HEK293 (cell line): ENCODE measurements around the gene MBP.

Experiments used
- CTCF ChIA-PET: fragments of 350-600 bp; formaldehyde crosslinking; extraction: SDS; loops from one replicate; lab custom pipeline; 2021; ENCODE audit warnings: antibody characterized with exemption; lab: Yijun Ruan, JAX
- POLR2A ChIA-PET: fragments of 300-600 bp; formaldehyde crosslinking; extraction: SDS; loops from one replicate; lab custom pipeline; 2020; ENCODE audit warnings: antibody characterized with exemption, inconsistent platforms; lab: Yijun Ruan, JAX
- H3K27ac ChIP-seq: fragments of 200-500 bp; sonication (Bioruptor generic); 2 replicates; pipeline ENCODE4 v1.5.1; 2014; ENCODE audit warnings: low read depth, low read length, control low read depth, inconsistent platforms; ENCODE audit errors: extremely low read depth
- H3K36me3 ChIP-seq, 2 experiments: fragments of 200-500 bp in 1 of 2; sonication (Bioruptor generic) in 1 of 2; 1 replicate in 1 of 2; 2 replicates in 1 of 2; pipeline ENCODE4 v1.5.1; 2014 to 2017; ENCODE audit warnings: inconsistent platforms in 2 of 2, low read length in 2 of 2; ENCODE audit not compliant: control insufficient read depth in 2 of 2, insufficient read depth in 1 of 2
- H3K4me1 ChIP-seq: fragments of 200-500 bp; sonication (Bioruptor generic); 2 replicates; pipeline ENCODE4 v1.5.1; 2014; ENCODE audit warnings: mild to moderate bottlenecking, low read length, inconsistent platforms; ENCODE audit not compliant: control insufficient read depth, insufficient read depth
- H3K4me3 ChIP-seq: 2 replicates; pipeline ENCODE4 v1.5.1; 2011; ENCODE audit warnings: low read depth, mild to moderate bottlenecking, control low read depth, low read length, moderate library complexity
- H3K9me3 ChIP-seq: fragments of 200-500 bp; sonication (Bioruptor generic); 2 replicates; pipeline ENCODE4 v1.5.1; 2014; ENCODE audit warnings: low read depth, low read length, inconsistent platforms; ENCODE audit not compliant: control insufficient read depth, insufficient read depth
- ATF2 ChIP-seq: fragments of 450-650 bp; formaldehyde crosslinking; IDR thresholded peaks from 2 replicates; pipeline ENCODE4 v1.5.1; 2016; ENCODE audit warnings: missing biosample characterization, missing genetic modification characterization, low read depth
- CTCF ChIP-seq: fragments of 450-650 bp; formaldehyde crosslinking; IDR thresholded peaks from 2 replicates; pipeline ENCODE4 v1.5.1; 2016; ENCODE audit warnings: missing biosample characterization, missing genetic modification characterization
- REST ChIP-seq: fragments of 450-650 bp; formaldehyde crosslinking; IDR thresholded peaks from 2 replicates; pipeline ENCODE4 v1.5.1; 2016; ENCODE audit warnings: missing biosample characterization, missing genetic modification characterization
- TCF7L2 ChIP-seq: IDR thresholded peaks from 2 replicates; pipeline ENCODE4 v1.6.1; 2011; ENCODE audit warnings: low read depth, mild to moderate bottlenecking, inconsistent platforms, low read length, moderate library complexity, borderline replicate concordance
- ZFP69B ChIP-seq: fragments of 450-650 bp; formaldehyde crosslinking; IDR thresholded peaks from 2 replicates; pipeline ENCODE4 v1.5.1; 2016; ENCODE audit warnings: missing biosample characterization, missing genetic modification characterization
- ZNF132 ChIP-seq: fragments of 450-650 bp; formaldehyde crosslinking; IDR thresholded peaks from 2 replicates; pipeline ENCODE4 v1.5.1; 2017; ENCODE audit warnings: missing biosample characterization, missing genetic modification characterization, borderline replicate concordance
- ZNF16 ChIP-seq: fragments of 450-650 bp; formaldehyde crosslinking; IDR thresholded peaks from 2 replicates; pipeline ENCODE4 v1.5.1; 2016; ENCODE audit warnings: low read depth, missing biosample characterization, missing genetic modification characterization
- ZNF184 ChIP-seq: fragments of 450-650 bp; IDR thresholded peaks from 2 replicates; pipeline ENCODE4 v1.5.1; 2018; ENCODE audit warnings: missing biosample characterization, mild to moderate bottlenecking, missing genetic modification characterization
- ZNF202 ChIP-seq: fragments of 450-650 bp; formaldehyde crosslinking; IDR thresholded peaks from 2 replicates; pipeline ENCODE4 v1.5.1; 2016; ENCODE audit warnings: missing biosample characterization, missing genetic modification characterization, borderline replicate concordance
- ZNF341 ChIP-seq: fragments of 450-650 bp; formaldehyde crosslinking; IDR thresholded peaks from 2 replicates; pipeline ENCODE4; 2016; ENCODE audit warnings: low read depth, missing biosample characterization, missing genetic modification characterization
- ZNF426 ChIP-seq: fragments of 450-650 bp; formaldehyde crosslinking; IDR thresholded peaks from 2 replicates; pipeline ENCODE4 v1.5.1; 2017; ENCODE audit warnings: missing biosample characterization, missing genetic modification characterization, mild to moderate bottlenecking, inconsistent platforms, moderate library complexity
- ZNF585B ChIP-seq: fragments of 450-650 bp; formaldehyde crosslinking; IDR thresholded peaks from 2 replicates; pipeline ENCODE4 v1.5.1; 2016; ENCODE audit warnings: missing biosample characterization, missing genetic modification characterization
- ZNF658 ChIP-seq: fragments of 450-650 bp; formaldehyde crosslinking; IDR thresholded peaks from 2 replicates; pipeline ENCODE4; 2016; ENCODE audit warnings: missing biosample characterization, missing genetic modification characterization
- ZNF837 ChIP-seq: fragments of 450-650 bp; formaldehyde crosslinking; IDR thresholded peaks from 2 replicates; pipeline ENCODE4 v1.5.1; 2016; ENCODE audit warnings: missing biosample characterization, missing genetic modification characterization
- TF ChIP-seq, protein P1 (sequence below): fragments of 450-650 bp; formaldehyde crosslinking; IDR thresholded peaks from 2 replicates; pipeline ENCODE4 v1.5.1; 2016; ENCODE audit warnings: missing biosample characterization, missing genetic modification characterization

Gene MBP

DNA sequence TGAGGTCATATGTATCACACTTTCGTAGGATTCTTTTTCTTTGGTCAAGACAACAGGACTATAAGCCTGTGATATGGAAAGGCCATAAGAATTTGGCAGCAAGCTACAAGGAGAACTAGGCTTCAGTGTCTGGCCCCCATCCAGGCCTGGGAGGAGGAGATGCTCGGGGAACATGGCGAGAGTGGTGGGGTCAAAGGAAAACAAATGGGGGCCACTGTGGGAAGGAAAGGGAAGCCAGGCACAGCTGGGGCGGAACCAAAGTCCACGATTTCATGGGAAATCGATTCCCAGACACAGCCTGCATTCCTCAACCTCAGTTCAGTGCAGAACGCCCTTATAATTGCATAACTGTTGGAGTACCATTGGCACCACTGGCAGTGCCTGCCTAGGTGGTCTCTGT, 58.2 kb downstream of the MBP start:
- Histone ChIP-seq H3K4me3 (no peak overlapping the region), H3K9me3 (no peaks in the 10 kb centered on the region), H3K36me3 (no peaks in the 10 kb centered on the region), H3K27ac (no peak overlapping the region), H3K4me1 (no peaks in the 10 kb centered on the region)
- ChIA-PET POLR2A (no interaction called here), CTCF (no interaction called here)
- TF ChIP-seq ZNF16 (tag by site-specific recombination) (no peak), ZNF658 (tag by site-specific recombination) (no peak), ZNF426 (tag by site-specific recombination) (no peak), ZNF184 (tag by site-specific recombination) (no peak), CTCF (tag by site-specific recombination) (no peak), ZNF341 (tag by site-specific recombination) (no peak), REST (tag by site-specific recombination) (no peak), ZNF132 (tag by site-specific recombination) (no peak), ZNF585B (tag by site-specific recombination) (no peak), ATF2 (tag by site-specific recombination) (no peak)

GRCh38 chr18:77073336-77074093, 59.1 kb downstream of the MBP start:
- H3K27ac ChIP-seq: no peak overlapping the region
- H3K9me3 ChIP-seq: no peaks in the 10 kb centered on the region
- no peaks in the 10 kb centered on the region for H3K36me3 ChIP-seq
- no peak overlapping the region for H3K4me3 ChIP-seq
- TF ChIP-seq ZNF202 (tag by site-specific recombination) (no peak), TCF7L2 (no peak), ZNF837 (tag by site-specific recombination) (no peak), ZFP69B (no peak)
- TF ChIP-seq, protein P1, sequence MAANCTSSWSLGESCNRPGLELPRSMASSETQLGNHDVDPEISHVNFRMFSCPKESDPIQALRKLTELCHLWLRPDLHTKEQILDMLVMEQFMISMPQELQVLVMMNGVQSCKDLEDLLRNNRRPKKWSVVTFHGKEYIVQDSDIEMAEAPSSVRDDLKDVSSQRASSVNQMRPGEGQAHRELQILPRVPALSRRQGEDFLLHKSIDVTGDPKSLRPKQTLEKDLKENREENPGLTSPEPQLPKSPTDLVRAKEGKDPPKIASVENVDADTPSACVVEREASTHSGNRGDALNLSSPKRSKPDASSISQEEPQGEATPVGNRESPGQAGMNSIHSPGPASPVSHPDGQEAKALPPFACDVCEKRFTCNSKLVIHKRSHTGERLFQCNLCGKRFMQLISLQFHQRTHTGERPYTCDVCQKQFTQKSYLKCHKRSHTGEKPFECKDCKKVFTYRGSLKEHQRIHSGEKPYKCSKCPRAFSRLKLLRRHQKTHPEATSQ (tag by site-specific recombination): no peak
- no peaks in the 10 kb centered on the region for H3K4me1 ChIP-seq
- ChIA-PET POLR2A (interaction anchor here (0.9 kb wide), 1 partner anchor 19 kb away, joined by 3 read pairs; no protein-coding TSS in a partner anchor), CTCF (interaction anchor here (1.2 kb wide), 1 partner anchor 10 kb away, joined by 4 read pairs; no protein-coding TSS in a partner anchor)
